Ovary (tissue), 3 donors: ENCODE results near the gene LRCH2.

Experiments
- CTCF ChIP-seq, 3 donors: fragments of 450-650 bp in 2 of 3; fragments of 200-600 bp in 1 of 3; IDR thresholded peaks; one replicate each; pipeline versions ENCODE4 v1.5.1 to v1.8.0; 2016 to 2022; ENCODE audit warnings: antibody characterized with exemption in 3 of 3, mild to moderate bottlenecking in 1 of 3
- POLR2A ChIP-seq: fragments of 450-650 bp; IDR thresholded peaks from one replicate; pipeline ENCODE4 v1.6.1; 2017; ENCODE audit warnings: antibody characterized with exemption, mild to moderate bottlenecking, moderate library complexity
- donor health status: DM: no; HTN: no; CAD: no.

- TF ChIP-seq CTCF (IDR thresholded peaks at IDR 0.05) (peak in 1 of 3 donors; percentile 12), POLR2A (no peak)
These were observed 34.5 kb upstream of the LRCH2 start for GRCh38 chrX:115268421-115268820.
